ENCODE results near the gene LAMB3.
A peak's percentile ranks its signal among the peaks of the same experiment; 100 is the strongest.

The LAMB3 gene

DNA sequence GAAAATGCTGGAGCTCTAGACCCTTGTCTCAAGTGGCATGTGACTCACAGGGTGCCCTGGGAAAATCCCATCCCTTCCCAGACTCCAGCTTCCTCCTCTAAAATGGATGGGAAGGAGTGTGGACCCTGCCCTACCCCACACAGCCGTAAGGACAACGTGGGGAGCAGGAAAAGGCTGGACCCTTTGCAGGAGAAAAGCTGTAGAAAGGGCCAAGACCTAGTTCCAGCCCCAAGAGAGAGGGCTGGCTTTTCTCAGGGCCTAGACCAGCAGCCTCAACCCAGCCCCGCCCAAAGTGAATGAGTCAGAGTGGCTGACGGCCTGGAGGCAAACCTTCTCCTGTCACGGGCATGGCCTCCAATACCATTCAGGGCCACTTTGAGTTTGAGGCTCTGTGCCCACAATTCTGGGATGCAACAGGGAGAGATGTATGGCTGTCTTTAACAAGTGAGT is 1.1 kb downstream of the LAMB3 start:
- Histone ChIP-seq H3K9me3 (ENCODE audit: control insufficient read depth in 5 of 5, low read length in 5 of 5) (no peaks in the 10 kb centered on the region), H3K9ac (ENCODE audit: low read length in 5 of 5) (peak overlapping the region in 4 of 5 donors; percentile 48 to 90 (median 56)), H3K4me3 (ENCODE audit: low read depth in 1 of 5, low read length in 5 of 5) (peak overlapping the region in 2 of 5 donors; percentile 31 to 37), H3K4me1 (ENCODE audit: control insufficient read depth in 5 of 5, insufficient read depth in 5 of 5, low read length in 5 of 5) (peaks cover 24 to 76% (median 67%) of the 10 kb centered on the region in 5 donors), H3K36me3 (ENCODE audit: control insufficient read depth in 5 of 5, insufficient read depth in 5 of 5, low read length in 5 of 5) (no peaks in the 10 kb centered on the region), H3K27ac (ENCODE audit: low read depth, low read length) (peak overlapping the region; percentile 86), H3K27me3 (ENCODE audit: control insufficient read depth in 5 of 5, insufficient read depth in 4 of 5, low read length in 5 of 5) (peaks cover 0 to 4% (median 0%) of the 10 kb centered on the region in 5 donors)

DNA sequence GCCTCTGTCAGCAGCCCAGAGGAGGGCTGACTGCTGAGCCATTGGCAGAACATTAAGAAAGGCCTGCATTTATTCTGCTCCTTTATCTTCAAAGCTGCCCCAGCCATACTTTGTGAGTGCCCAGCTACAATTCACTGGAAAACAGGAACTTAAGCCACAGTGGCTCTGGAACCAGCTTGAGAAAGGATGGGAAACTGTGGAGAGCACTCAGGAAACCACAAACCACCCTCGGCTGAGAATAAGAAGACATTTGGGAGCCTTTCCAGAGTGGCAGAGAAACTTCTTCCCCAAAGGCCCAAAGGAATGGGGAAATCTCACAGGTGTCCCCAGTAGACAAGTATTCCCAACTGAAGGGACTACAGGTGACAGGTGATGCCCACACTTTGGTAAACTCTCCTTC is 1.8 kb downstream of the LAMB3 start:
- Histone ChIP-seq H3K4me3 (ENCODE audit: low read depth in 1 of 5, low read length in 5 of 5) (peak overlapping the region in 2 of 5 donors; percentile 31 to 37), H3K27ac (ENCODE audit: low read depth, low read length) (peak overlapping the region; percentile 86), H3K9me3 (ENCODE audit: control insufficient read depth in 5 of 5, low read length in 5 of 5) (no peaks in the 10 kb centered on the region), H3K4me1 (ENCODE audit: control insufficient read depth in 5 of 5, insufficient read depth in 5 of 5, low read length in 5 of 5) (peaks cover 24 to 83% (median 74%) of the 10 kb centered on the region in 5 donors), H3K9ac (ENCODE audit: low read length in 5 of 5) (peak overlapping the region in 4 of 5 donors; percentile 22 to 61 (median 50)), H3K27me3 (ENCODE audit: control insufficient read depth in 5 of 5, insufficient read depth in 4 of 5, low read length in 5 of 5) (peaks cover 0 to 4% (median 0%) of the 10 kb centered on the region in 5 donors), H3K36me3 (ENCODE audit: control insufficient read depth in 5 of 5, insufficient read depth in 5 of 5, low read length in 5 of 5) (no peaks in the 10 kb centered on the region)

DNA sequence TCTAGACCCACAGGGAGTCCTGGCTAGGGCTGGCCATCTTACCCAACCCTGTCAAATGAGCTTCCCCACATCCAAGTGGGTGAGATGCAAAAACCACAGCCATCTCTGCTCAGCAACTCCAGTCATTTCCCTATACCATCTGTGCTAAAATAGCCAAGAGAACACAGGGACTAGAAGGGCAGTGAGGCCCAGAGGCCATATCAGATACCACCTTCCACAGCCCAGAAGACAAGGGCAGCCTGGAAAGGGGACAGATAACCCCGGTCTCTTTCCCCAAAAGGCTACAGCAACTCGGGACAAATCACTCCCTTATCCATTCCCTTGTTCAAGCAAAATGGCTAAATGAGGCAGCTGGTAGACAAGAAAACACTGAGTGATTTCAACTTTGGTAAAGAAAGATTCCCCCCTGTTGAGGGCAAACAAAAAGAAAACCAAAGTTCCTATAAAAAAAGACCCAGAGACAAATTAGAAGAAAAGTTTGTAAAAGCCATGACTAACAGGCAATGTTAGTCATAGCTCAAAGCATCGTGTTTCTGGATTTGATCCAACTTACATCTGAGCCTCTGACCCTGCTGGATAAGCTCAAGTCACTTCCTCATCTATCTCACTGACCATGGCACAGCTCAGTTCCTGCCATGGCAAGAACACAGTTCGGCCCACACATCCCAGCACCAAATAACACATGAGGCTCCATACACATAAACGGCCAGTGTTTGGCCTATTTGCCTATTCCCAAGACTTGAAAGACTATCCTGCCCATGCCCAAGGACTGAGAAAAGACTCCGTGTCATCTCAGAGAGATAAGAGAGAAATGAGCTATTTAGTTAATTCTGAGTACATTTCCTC is 3.1 kb downstream of the LAMB3 start:
- no peaks in the 10 kb centered on the region for H3K9me3 ChIP-seq (ENCODE audit: control insufficient read depth in 5 of 5, low read length in 5 of 5)
- H3K4me3 ChIP-seq (ENCODE audit: low read depth in 1 of 5, low read length in 5 of 5) = peak overlapping the region in 1 of 5 donors; percentile 41
- H3K36me3 ChIP-seq (ENCODE audit: control insufficient read depth in 5 of 5, insufficient read depth in 5 of 5, low read length in 5 of 5) = no peaks in the 10 kb centered on the region
- peak overlapping the region; percentile 86 for H3K27ac ChIP-seq (ENCODE audit: low read depth, low read length)
- peaks cover 27 to 96% (median 82%) of the 10 kb centered on the region in 5 donors for H3K4me1 ChIP-seq (ENCODE audit: control insufficient read depth in 5 of 5, insufficient read depth in 5 of 5, low read length in 5 of 5)
- peak overlapping the region in 2 of 5 donors; percentile 61 to 69 for H3K9ac ChIP-seq (ENCODE audit: low read length in 5 of 5)
- H3K27me3 ChIP-seq (ENCODE audit: control insufficient read depth in 5 of 5, insufficient read depth in 4 of 5, low read length in 5 of 5) = peaks cover 0 to 4% (median 0%) of the 10 kb centered on the region in 5 donors

DNA sequence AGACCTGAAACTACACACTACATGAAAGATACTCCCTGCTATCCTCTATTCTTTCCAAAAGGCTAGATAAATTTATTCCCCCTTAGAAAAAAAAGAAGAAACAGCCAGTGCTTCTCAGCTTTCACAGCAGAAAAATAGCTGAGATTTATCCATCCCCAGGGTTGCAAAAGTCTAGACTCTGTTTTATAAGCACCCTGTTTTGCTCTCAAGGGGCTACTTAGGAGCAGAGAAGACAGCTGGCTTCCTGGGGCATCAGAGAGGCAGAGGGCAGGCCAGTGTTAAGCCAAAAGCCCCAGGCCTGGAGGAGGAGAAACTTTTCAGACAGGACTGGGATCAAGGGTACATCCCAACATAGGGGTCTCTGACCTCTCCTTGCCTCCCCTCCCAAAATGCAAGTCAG is 3.9 kb downstream of the LAMB3 start:
- H3K27me3 ChIP-seq (ENCODE audit: control insufficient read depth in 5 of 5, insufficient read depth in 4 of 5, low read length in 5 of 5) = peaks cover 0 to 4% (median 0%) of the 10 kb centered on the region in 5 donors
- peaks cover 32 to 98% (median 88%) of the 10 kb centered on the region in 5 donors for H3K4me1 ChIP-seq (ENCODE audit: control insufficient read depth in 5 of 5, insufficient read depth in 5 of 5, low read length in 5 of 5)
- peak overlapping the region in 2 of 5 donors; percentile 39 to 49 for H3K4me3 ChIP-seq (ENCODE audit: low read depth in 1 of 5, low read length in 5 of 5)
- peak overlapping the region; percentile 8 to 71 (median 26) for H3K9ac ChIP-seq (ENCODE audit: low read length in 5 of 5)
- H3K36me3 ChIP-seq (ENCODE audit: control insufficient read depth in 5 of 5, insufficient read depth in 5 of 5, low read length in 5 of 5) = no peaks in the 10 kb centered on the region
- no peaks in the 10 kb centered on the region for H3K9me3 ChIP-seq (ENCODE audit: control insufficient read depth in 5 of 5, low read length in 5 of 5)
- peak overlapping the region; percentile 86 for H3K27ac ChIP-seq (ENCODE audit: low read depth, low read length)

DNA sequence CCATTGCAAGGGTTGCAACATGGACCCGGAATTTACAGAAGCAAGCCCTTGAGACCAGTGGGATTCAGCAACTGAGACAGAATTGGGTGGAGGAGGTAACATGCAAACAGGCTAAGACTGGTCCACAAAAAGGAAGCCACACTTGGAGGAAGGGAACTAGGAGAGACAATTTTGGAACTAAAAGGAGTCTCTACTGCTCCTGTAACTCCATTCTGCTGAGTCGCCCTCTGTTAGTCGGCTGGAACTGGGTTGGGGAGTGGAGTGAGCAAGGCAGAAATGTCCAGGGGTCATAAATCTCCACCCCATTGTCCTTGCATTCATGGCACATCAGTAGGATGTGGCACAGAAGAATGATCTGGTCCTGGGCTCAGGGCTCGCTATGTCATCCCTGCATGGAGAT is 5.1 kb downstream of the LAMB3 start:
- Histone ChIP-seq H3K4me3 (ENCODE audit: low read depth in 1 of 5, low read length in 5 of 5) (peak overlapping the region in 2 of 5 donors; percentile 12 to 46), H3K27me3 (ENCODE audit: control insufficient read depth in 5 of 5, insufficient read depth in 4 of 5, low read length in 5 of 5) (peaks cover 0 to 4% (median 0%) of the 10 kb centered on the region in 5 donors), H3K36me3 (ENCODE audit: control insufficient read depth in 5 of 5, insufficient read depth in 5 of 5, low read length in 5 of 5) (no peaks in the 10 kb centered on the region), H3K27ac (ENCODE audit: low read depth, low read length) (peak overlapping the region; percentile 86), H3K9me3 (ENCODE audit: control insufficient read depth in 5 of 5, low read length in 5 of 5) (no peaks in the 10 kb centered on the region), H3K4me1 (ENCODE audit: control insufficient read depth in 5 of 5, insufficient read depth in 5 of 5, low read length in 5 of 5) (peaks cover 38 to 98% (median 90%) of the 10 kb centered on the region in 5 donors), H3K9ac (ENCODE audit: low read length in 5 of 5) (peak overlapping the region in 3 of 5 donors; percentile 39 to 49 (median 44))

DNA sequence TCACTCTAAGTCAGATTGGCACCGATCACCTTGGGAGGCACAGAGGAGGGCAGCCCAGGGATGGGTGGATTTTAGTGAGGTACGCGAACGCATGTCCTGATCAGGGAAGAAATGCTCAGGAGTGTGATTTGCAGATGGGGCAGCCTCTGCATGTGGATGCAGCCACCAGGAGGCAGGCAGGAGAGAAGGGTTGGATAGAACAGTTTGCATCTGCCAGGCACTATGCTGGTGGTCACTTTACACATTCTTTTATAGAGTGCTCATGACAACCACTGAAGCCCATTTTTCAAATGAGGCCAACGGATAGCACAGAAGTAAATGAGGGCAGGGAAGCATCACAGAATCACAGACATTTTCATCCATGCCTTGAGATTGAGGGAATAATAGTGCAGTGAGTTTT is 5.7 kb downstream of the LAMB3 start:
- H3K4me1 ChIP-seq (ENCODE audit: control insufficient read depth in 5 of 5, insufficient read depth in 5 of 5, low read length in 5 of 5) = peaks cover 42 to 100% (median 95%) of the 10 kb centered on the region in 5 donors
- no peaks in the 10 kb centered on the region for H3K9me3 ChIP-seq (ENCODE audit: control insufficient read depth in 5 of 5, low read length in 5 of 5)
- peak overlapping the region; percentile 86 for H3K27ac ChIP-seq (ENCODE audit: low read depth, low read length)
- peak overlapping the region in 1 of 5 donors; percentile 13 for H3K9ac ChIP-seq (ENCODE audit: low read length in 5 of 5)
- H3K4me3 ChIP-seq (ENCODE audit: low read depth in 1 of 5, low read length in 5 of 5) = no peak overlapping the region
- H3K27me3 ChIP-seq (ENCODE audit: control insufficient read depth in 5 of 5, insufficient read depth in 4 of 5, low read length in 5 of 5) = peaks cover 0 to 4% (median 0%) of the 10 kb centered on the region in 5 donors
- H3K36me3 ChIP-seq (ENCODE audit: control insufficient read depth in 5 of 5, insufficient read depth in 5 of 5, low read length in 5 of 5) = no peaks in the 10 kb centered on the region

DNA sequence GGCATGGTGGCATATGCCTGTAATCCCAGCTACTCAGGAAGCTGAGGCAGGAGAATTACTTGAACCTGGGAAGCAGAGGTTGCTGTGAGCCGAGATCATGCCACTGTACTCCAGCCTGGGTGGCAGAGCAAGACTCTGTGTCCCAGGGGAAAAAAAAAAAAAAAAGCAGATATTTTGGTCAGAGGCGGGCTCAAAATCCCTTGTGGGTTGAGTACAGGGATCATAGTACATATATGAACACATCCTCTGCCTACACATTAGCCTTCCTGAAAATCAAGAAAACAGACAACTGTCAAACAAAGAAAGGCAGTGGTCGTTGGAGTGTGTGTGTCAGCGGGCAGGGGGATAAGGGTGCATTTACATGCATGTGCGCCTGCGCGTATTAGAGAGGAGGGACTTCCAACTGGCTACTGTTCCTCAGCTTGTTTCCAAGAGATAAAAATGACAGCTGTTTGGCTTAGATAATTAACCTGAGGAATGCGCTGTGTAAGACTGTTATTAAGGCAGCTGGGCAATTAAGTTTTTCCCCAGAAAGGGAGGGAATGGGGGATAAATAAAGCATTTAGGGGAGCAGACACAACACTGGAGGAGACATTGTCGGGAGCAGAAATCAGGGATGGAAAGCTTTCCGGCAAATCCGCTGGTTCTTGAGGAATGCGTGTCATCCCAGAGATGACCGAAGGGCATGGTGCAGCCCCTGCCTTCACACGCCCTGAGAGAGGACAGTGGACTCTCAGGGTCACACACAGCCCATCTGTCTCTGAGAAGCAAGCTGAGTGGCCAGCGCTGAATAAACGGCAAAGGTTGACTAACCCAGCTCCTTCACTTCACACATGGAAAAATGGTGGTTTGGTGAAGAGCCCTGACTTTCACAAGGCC is 6.4 kb downstream of the LAMB3 start:
- Histone ChIP-seq H3K4me1 (ENCODE audit: control insufficient read depth in 5 of 5, insufficient read depth in 5 of 5, low read length in 5 of 5) (peaks cover 41 to 99% (median 94%) of the 10 kb centered on the region in 5 donors), H3K9ac (ENCODE audit: low read length in 5 of 5) (peak overlapping the region in 2 of 5 donors; percentile 16 to 37), H3K27me3 (ENCODE audit: control insufficient read depth in 5 of 5, insufficient read depth in 4 of 5, low read length in 5 of 5) (no peaks in the 10 kb centered on the region), H3K36me3 (ENCODE audit: control insufficient read depth in 5 of 5, insufficient read depth in 5 of 5, low read length in 5 of 5) (no peaks in the 10 kb centered on the region), H3K4me3 (ENCODE audit: low read depth in 1 of 5, low read length in 5 of 5) (no peak overlapping the region), H3K9me3 (ENCODE audit: control insufficient read depth in 5 of 5, low read length in 5 of 5) (no peaks in the 10 kb centered on the region), H3K27ac (ENCODE audit: low read depth, low read length) (peak overlapping the region; percentile 86)

DNA sequence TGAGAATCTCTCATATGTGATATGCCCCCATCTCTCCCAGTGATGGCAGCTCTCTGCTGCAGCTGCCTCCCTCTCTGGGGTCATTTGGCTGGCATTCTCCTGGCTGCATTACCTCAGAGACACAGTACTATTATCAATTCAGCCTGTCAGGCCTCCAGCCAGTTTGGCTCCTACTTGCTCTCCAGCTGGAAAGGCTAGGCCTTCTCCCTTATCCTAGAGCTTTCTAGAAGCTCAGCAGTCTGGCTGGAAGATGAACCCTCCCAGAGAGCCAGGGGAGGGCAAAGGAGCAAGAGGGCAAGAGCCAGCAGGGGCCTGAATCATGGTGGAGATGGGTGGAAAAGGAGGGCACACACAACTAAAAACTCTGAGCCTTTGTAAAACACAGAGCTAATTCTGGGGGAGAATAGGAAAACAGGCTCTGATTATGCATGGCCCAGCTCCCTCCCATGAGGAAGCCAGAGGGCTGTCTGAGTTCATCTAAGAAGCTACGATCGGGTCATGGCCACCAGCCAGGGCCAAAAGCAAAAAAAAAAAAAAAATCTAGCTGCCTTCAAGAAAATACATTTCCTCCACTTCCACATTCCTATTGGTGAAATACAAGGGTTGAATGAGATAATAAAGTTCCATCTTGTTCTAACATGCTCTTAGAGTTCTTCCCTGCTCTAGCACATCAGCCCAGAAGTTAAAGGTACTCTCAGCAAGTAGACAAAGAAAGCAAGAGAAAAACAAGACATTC is 8.8 kb downstream of the LAMB3 start:
- H3K9ac ChIP-seq (ENCODE audit: low read length in 5 of 5) = peak overlapping the region in 3 of 5 donors; percentile 18 to 64 (median 49)
- peak overlapping the region; percentile 86 for H3K27ac ChIP-seq (ENCODE audit: low read depth, low read length)
- H3K4me1 ChIP-seq (ENCODE audit: control insufficient read depth in 5 of 5, insufficient read depth in 5 of 5, low read length in 5 of 5) = peaks cover 38 to 75% (median 70%) of the 10 kb centered on the region in 5 donors
- H3K27me3 ChIP-seq (ENCODE audit: control insufficient read depth in 5 of 5, insufficient read depth in 4 of 5, low read length in 5 of 5) = no peaks in the 10 kb centered on the region
- no peaks in the 10 kb centered on the region for H3K36me3 ChIP-seq (ENCODE audit: control insufficient read depth in 5 of 5, insufficient read depth in 5 of 5, low read length in 5 of 5)
- H3K4me3 ChIP-seq (ENCODE audit: low read depth in 1 of 5, low read length in 5 of 5) = no peak overlapping the region
- H3K9me3 ChIP-seq (ENCODE audit: control insufficient read depth in 5 of 5, low read length in 5 of 5) = no peaks in the 10 kb centered on the region

DNA sequence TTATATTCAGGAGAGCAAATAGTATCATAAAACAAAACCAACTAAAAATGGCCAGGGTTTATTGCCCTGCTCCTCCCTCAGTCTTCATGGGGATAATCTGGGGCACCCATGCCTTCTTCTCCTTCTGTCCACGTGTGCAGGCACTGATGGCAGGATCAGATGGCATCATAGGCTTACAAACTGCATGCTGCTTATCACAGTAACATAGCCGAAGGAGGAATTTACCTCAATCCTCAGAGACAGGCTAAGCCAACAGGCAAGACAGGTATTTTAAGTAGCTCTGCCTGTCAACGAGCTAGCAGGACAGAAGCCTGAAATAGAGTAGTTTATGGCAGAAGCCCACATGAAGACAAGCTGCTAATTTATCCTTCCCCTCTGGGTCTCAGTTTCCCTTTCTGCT is 9.4 kb downstream of the LAMB3 start:
- peak overlapping the region in 2 of 5 donors; percentile 18 to 64 for H3K9ac ChIP-seq (ENCODE audit: low read length in 5 of 5)
- no peaks in the 10 kb centered on the region for H3K36me3 ChIP-seq (ENCODE audit: control insufficient read depth in 5 of 5, insufficient read depth in 5 of 5, low read length in 5 of 5)
- peak overlapping the region; percentile 86 for H3K27ac ChIP-seq (ENCODE audit: low read depth, low read length)
- peaks cover 32 to 69% (median 64%) of the 10 kb centered on the region in 5 donors for H3K4me1 ChIP-seq (ENCODE audit: control insufficient read depth in 5 of 5, insufficient read depth in 5 of 5, low read length in 5 of 5)
- H3K4me3 ChIP-seq (ENCODE audit: low read depth in 1 of 5, low read length in 5 of 5) = no peak overlapping the region
- H3K27me3 ChIP-seq (ENCODE audit: control insufficient read depth in 5 of 5, insufficient read depth in 4 of 5, low read length in 5 of 5) = no peaks in the 10 kb centered on the region
- no peaks in the 10 kb centered on the region for H3K9me3 ChIP-seq (ENCODE audit: control insufficient read depth in 5 of 5, low read length in 5 of 5)
